GM21825 (cell line): ENCODE results near the gene SV2A.
"Not testable (repeated sequence)": the region's sequence is repeated elsewhere in the genome, so short reads cannot be mapped to it uniquely, and the experiment has no call there.

Experiments
- ATAC-seq: cut with Tn5 transposase; IDR thresholded peaks from one replicate; pipeline ENCODE4 v1.9.1; 2021; ENCODE audit warnings: mild to moderate bottlenecking, moderate library complexity; ENCODE audit not compliant: unreplicated experiment

Gene SV2A

DNA sequence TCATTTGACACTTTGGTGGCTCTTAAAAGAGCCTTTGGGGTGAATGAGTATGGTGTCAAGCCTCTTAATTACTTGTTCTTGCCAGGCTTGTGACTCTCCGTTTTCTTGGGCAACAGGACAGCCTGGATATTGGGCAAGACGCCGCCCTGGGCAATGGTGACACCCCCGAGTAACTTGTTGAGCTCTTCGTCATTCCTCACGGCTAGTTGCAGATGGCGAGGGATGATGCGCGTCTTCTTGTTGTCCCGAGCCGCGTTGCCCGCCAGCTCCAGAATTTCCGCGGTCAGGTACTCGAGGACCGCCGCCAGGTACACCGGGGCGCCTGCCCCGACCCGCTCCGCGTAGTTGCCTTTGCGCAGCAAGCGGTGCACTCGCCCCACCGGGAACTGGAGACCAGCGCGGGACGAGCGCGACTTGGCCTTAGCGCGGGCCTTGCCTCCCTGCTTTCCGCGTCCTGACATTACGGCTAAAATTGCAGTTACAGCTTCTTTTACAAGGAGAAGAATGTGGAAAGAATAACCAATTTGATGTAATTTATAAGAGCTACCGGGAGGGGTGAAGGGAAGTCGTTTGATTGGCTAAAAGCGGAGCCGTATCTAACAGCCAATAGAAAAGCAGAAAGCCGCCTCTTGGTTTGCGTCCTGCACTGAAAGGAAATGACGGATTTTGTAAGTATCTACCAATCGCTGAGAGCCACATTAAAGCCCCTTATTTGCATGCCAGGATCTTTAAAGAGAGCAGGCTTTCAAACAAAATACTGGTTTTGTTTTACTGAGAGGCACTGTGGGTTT, 30.0 kb downstream of the SV2A start:
- peak; percentile 47 for ATAC-seq

DNA sequence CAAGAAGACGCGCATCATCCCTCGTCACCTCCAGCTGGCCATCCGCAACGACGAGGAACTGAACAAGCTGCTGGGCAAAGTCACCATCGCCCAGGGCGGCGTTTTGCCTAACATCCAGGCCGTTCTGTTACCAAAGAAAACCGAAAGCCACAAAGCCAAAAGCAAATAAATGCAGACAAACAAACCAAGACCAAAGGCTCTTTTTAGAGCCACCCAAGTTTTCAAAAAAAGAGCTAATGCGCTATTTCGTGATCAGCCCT, 30.5 kb downstream of the SV2A start:
- not testable (repeated sequence) for ATAC-seq

DNA sequence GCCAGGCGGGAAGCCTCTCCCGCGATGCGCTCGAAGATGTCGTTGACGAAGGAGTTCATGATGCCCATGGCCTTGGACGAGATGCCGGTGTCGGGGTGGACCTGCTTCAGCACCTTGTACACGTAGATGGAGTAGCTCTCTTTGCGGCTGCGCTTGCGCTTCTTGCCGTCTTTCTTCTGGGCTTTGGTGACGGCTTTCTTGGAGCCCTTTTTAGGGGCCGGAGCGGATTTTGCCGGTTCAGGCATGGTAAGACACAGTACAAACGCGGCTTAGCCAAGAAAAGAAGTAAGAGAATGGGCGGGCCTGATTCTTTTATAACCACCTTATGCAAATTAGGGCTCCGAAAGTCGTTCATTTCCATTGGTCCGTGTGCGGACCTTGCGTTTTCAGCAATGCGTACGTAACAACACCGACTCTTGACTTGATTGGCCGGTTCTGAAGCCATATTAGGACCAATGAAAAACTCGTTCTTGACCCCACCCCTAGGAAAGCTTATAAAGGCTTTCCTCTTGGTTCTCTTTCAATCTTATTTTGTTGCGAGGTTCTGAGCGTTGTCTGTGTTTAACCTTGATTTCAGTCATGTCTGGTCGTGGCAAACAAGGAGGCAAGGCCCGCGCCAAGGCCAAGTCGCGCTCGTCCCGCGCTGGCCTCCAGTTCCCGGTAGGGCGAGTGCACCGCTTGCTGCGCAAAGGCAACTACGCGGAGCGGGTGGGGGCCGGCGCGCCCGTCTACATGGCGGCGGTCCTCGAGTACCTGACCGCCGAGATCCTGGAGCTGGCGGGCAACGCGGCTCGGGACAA, 31.0 kb downstream of the SV2A start:
- peak; percentile 55 for ATAC-seq

DNA sequence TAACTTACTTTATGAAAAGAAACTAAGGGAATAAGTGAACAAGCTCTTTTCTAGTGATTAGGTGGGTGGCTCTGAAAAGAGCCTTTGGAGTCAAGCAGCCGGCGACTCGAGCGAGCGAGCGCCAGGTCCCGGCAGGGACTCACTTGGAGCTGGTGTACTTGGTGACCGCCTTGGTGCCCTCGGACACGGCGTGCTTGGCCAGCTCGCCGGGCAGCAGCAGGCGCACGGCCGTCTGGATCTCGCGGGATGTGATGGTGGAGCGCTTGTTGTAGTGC, 31.6 kb downstream of the SV2A start:
- ATAC-seq, result not testable (repeated sequence)

DNA sequence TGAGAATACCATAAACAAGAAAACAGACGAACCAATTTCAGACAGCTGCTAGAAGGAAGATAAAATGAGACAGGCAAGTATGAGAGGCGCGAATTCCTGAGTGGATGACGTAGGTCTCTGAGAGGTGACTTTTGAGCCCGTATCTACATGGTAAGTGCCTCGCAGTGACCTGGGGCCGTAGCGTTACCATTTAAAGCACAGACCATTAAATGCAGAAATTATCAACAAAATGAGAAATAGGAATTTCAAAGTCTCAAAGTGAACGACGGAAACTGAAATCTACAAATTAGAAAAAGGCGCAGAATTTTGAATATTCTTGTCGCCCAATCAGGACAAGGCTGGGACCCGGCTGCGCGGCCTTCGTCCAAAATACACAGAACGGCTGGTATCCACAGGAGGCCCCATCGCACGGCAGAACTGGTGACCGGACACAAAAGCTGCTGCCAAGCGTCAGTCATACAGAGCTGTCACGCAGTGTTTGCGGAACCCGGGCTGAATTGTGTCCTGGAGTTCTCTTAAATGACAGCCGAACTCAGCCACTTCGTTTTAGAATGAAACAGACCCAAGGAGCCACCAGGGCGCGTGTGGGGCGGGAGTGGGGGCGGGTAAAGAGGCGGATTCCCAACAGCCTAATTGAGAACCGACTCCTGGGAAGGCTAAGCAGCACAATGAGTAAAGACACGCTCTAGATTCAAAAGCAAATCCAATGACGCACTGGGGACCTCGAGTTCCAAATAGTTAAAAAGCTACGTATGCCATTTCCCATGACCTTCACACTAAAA, 32.1 kb downstream of the SV2A start:
- ATAC-seq, result no peak

DNA sequence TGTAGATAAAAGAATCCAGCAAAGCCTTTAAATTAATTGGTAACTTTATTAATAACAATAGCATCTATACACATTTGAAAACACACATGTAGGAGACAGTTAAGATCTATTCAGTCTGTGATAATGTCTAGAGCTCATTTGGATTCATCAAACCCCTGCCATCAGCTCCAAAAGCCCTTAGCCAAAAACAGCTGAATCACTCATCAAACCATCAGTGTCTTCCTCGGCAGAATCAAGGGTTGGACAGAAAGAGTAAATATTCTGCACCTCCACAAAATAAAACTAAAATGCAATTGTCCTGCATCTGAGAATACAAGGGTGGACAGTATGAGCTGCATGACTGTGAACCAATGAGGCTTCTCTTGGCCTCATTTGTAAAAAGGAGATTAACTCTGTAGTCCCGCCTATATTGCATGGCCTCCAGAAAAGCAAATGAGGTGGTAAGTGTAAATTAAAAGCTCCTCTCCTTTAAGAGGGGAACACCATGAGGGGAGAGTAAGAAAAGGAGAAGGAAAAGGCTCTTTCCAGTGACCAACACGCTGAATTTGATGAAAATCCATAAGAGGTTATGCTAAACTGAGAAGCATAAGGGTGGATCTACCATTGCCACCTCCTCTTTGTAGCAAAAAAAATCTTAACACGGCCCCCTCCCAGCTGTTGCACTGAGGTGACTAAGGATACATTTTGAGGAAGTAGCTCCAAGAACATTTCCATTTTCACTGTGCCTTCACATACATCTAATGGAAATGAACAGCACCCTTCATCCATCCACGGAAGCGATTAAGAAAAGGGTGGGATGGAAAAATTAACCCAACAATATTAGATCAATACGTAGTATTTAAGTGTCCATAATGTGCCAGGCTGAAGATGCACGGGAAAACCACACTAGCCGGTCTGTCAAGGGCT, 33.0 kb downstream of the SV2A start:
- ATAC-seq, result no peak

DNA sequence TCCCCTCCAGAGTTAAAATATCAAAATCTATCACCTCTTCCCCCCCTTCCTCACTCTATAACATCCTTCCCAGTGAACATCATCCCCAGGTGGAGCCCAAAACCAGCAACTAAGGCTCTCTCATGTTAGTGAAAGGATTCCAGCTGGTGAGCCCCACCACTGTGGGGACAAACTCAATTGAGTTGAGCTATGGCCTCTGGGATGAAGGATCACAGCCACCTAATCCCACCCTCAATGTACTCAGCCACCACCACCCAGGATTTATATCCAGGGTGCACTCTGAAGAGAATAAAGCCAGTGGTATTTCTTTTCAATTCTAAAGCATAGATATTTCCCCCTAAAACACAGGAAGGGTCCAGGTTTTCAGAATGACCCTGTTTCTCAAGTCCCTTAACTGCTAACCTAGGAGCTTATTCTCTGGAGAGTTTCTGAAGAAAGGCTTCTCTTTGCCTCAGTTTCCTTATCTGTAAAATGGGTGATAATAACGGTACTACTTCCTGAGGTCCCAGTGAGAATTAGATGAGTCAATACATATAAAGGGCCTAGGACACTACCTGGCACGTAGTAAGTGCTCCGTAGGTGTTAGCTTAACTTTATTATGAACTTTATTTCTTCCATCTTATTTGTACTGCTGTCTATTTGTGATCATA, 33.9 kb downstream of the SV2A start:
- ATAC-seq, result no peak

DNA sequence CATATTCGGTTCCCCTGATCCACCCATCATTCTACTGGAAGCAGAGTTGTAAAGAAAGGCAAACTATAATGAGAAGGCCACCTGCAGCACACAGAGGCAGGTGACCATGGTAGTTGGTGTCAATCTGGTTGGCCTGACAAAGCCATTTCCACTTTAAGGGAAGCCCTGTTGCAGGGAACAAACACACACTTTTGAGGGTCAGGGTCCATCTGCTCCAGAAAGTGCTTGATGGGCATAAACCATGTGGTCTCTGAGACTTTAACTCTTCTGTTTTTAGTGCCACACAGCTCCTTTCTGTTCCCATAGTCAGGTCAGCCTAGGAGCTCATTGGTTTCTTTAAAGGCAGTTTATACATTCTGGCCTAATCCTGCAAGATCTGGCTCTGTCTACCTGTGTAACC, 35.8 kb downstream of the SV2A start:
- no peak for ATAC-seq

DNA sequence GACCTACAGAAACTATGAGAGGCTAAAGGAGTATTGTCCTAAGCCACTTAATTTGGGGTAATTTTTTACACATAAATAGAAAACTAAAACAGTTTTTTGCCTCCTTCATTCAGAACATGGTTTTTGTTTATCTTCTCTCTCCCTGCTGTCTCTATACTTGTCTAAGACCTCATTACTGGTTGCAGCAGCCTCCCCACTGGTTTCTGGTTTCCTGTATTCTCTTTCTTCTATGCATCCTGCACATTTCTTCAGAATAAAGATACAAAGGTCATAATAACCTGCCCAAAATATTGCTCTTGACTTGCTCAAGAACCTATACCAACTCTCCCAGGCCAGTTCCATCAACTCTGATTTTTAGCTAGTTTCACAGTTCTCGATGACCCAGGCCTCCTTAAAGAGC, 38.1 kb downstream of the SV2A start:
- no peak for ATAC-seq

DNA sequence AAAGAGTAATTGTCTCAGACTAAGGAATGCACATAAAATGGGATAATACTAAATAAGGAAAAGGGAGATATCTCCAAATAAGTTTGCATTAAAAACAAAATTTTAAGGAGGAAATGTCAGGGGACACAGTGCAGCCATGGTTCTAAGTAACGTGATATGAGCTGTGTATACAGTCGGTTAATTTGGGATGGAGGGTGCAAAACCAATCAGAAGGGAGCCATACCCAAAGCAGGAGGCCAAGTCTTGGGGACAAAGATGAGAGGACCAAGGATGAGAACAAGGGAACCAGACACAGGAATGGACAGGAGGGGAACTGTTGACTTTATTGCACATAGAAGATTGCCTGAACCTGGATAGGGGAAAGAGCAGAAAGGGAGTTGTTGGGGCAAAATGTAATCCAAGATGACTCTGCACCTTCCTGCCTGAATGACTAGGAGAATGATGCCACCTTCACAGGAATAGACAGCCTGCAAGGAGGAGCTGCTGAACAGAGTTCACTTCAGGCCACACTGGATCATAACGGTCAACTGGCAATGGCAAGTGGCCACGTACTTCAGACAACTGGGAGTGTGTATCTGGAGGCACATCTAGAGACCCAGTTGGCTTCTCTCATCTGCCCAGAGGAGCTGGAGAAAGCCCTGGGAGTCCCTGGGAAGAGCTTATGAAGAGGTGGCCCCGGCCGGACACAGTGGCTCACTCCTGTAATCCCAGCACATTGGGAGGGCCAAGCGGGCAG, 40.3 kb downstream of the SV2A start:
- no peak for ATAC-seq

DNA sequence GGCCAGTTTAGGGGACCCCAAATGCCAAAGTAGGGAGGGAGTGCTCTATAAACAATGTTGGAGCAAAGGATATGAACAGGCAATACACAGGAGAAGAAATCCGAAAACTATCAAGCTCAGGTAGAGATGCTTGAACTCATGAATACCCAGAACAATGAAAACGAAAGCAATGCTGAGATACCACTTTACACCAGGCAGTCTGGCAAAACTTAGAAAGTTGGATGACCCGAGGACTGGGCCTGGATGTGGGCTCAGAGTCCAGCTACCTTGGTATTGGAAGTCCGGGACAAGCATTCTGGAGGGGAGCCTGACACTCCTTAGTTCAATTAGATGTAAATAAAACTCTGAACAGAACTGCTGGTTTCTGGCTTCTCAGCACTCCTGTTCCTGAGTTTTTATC, 44.6 kb downstream of the SV2A start:
- not testable (repeated sequence) for ATAC-seq

DNA sequence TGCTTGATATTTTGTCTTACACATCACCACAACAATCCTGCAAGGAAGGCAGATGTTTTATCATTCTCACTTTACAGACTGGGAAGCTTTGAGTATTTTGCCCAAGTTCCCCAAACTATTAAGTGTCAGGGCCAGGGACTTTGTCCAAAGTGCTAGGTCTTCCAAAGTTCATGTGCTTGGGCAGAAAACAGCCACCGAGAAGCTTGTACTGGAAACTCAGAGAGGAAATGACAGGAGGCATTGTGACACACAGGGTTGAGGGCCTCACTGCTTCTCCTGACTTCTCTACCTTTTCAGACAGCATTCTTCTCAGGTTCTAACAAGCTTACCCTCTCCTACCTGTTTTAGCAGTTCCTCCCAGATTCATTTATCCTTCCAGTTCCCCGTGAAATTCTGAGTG, 50.8 kb downstream of the SV2A start:
- not testable (repeated sequence) for ATAC-seq

DNA sequence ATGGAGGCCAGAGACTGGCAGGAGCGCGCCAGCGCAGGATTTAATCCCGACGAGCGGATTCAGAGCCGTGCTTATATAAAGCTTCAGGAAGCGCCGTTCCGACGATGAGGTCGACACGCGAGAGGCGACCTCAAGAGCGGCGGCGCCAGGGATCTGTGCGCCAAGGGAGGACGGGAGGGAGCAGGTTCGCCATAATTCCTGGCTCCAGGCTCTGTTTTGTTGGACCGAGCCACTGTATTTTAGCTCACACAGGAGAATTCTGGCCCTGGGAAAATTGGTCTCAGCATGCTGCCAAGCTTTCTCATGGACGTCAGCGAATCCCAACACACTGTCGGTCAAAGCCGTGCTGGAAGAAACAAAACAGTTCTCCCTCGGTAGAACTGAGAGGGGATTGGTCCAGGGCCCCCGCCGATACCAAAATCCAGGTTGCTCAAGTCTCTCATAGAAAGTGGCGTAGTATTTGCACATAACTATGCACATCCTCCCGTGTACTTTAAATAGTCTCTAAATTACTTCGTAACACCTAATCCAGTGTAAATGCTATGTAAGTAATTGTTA, 56.1 kb downstream of the SV2A start:
- ATAC-seq, result not testable (repeated sequence)

DNA sequence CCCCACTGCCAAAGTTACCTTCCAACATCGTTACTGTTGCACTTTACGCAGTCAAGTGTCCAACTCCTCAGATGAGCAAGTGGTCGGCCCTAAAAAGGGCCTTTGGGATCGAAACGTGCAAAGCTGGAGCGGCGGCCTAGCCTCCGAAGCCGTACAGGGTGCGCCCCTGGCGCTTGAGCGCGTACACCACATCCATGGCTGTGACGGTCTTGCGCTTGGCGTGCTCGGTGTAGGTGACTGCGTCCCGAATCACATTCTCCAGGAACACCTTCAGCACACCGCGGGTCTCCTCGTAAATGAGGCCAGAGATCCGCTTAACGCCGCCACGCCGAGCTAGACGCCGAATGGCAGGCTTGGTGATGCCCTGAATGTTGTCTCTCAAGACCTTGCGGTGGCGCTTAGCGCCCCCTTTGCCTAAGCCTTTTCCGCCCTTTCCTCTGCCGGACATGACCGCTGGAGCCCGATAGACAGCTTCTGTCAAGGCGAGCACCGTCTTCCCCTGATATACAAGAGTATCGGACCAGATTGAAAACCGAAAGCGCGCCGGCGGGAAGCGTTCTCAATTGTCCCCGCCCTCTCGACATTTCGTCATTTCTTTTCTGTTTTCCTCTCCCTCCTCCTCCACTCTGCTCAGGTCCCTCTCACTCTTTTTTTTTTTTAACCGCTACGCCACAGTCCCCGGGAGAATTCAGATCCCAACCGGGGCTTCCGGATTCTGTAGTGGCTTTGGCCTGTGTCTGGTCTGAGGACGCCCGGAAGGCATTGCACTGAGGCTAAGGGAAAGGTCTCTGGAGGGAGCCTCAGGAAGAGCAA, 56.8 kb downstream of the SV2A start:
- peak; percentile 58 for ATAC-seq

DNA sequence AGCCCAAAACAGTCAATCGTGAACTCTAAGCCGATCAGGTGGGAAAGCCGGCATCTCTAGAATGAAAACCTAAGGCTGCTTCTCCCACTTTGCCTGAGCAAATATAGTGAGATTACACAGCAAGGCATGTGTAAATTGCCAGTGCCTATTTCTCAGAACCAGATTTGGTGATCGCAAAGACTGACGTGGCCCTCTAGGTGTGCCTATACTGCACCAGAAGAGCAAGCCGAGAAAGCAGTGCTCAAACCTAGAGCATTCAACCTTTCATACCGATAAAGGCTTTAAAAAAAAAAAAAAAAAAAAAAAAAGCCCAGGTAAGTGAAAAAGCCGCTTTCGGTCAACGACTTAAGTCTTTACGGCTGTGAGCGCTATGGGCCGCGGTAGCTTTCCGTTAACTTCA, 57.4 kb downstream of the SV2A start:
- ATAC-seq, result not testable (repeated sequence)
